PC-3 (cell line): ENCODE measurements around the gene TWIST2.

ENCODE experiments used
- CTCF ChIP-seq: fragments of 300-600 bp; sonication (generic); conservative IDR thresholded peaks from 2 replicates; pipeline ENCODE4 v1.5.1; 2017; ENCODE audit warnings: antibody characterized with exemption, low read depth, mild to moderate bottlenecking, low read length
- EZH2 ChIP-seq: fragments of 300-600 bp; sonication (generic); IDR thresholded peaks from one replicate; pipeline ENCODE4 v1.6.1; 2017; ENCODE audit warnings: antibody characterized with exemption, mild to moderate bottlenecking, low read length; ENCODE audit not compliant: unreplicated experiment
- EZH2phosphoT487 ChIP-seq: fragments of 300-600 bp; sonication (generic); IDR thresholded peaks from 2 replicates; pipeline ENCODE4 v1.6.1; 2018; ENCODE audit warnings: mild to moderate bottlenecking, antibody characterized with exemption, low read length, borderline replicate concordance

GRCh38 chr2:238892204-238892500 lies 44.3 kb downstream of the TWIST2 start:
- TF ChIP-seq CTCF = no peak
- no peak for TF ChIP-seq EZH2
- no peak for TF ChIP-seq EZH2phosphoT487
